HepG2 (cell line): ENCODE data around the gene SLC8A2. TPM values are rescaled to one million over a fixed set of nuclear protein-coding genes. Genes with fewer than 3 reads are reported as not detected.

ENCODE experiments used
- ARHGAP35 ChIP-seq: sonication (generic); formaldehyde crosslinking; IDR thresholded peaks from 2 replicates; pipeline ENCODE4 v1.9.0; 2022; ENCODE audit warnings: mild to moderate bottlenecking, inconsistent platforms, moderate library complexity, missing genetic modification reagents, borderline replicate concordance
- CAMTA2 ChIP-seq: sonication (generic); formaldehyde crosslinking; IDR thresholded peaks from 2 replicates; pipeline ENCODE4 v1.4.0; 2020; ENCODE audit warnings: mild to moderate bottlenecking, missing genetic modification reagents, borderline replicate concordance
- DDIT3 ChIP-seq: sonication (generic); formaldehyde crosslinking; IDR thresholded peaks from 2 replicates; pipeline ENCODE4 v1.4.0; 2020; ENCODE audit warnings: mild to moderate bottlenecking, missing genetic modification reagents
- DR1 ChIP-seq: sonication (generic); formaldehyde crosslinking; IDR thresholded peaks from 2 replicates; pipeline ENCODE4 v1.8.0; 2021; ENCODE audit warnings: mild to moderate bottlenecking, missing genetic modification reagents, inconsistent platforms
- ETS1 ChIP-seq: sonication (generic); formaldehyde crosslinking; IDR thresholded peaks from 2 replicates; pipeline ENCODE4 v1.4.0; 2020; ENCODE audit warnings: missing genetic modification reagents
- HMGA1 ChIP-seq: sonication (generic); formaldehyde crosslinking; conservative IDR thresholded peaks from 2 replicates; pipeline ENCODE4 v1.4.0; 2020; ENCODE audit warnings: missing genetic modification reagents
- IRF9 ChIP-seq: sonication (generic); formaldehyde crosslinking; IDR thresholded peaks from 2 replicates; pipeline ENCODE4 v1.8.0; 2022; ENCODE audit warnings: missing genetic modification reagents, mild to moderate bottlenecking, borderline replicate concordance
- JUNB ChIP-seq: sonication (generic); formaldehyde crosslinking; IDR thresholded peaks from 2 replicates; pipeline ENCODE4 v1.8.0; 2022; ENCODE audit warnings: missing genetic modification reagents, mild to moderate bottlenecking, borderline replicate concordance
- KDM3A ChIP-seq: IDR thresholded peaks from 2 replicates; pipeline ENCODE4 v1.6.1; 2018; ENCODE audit warnings: low read depth, missing compliant biosample characterization
- KDM5A ChIP-seq: fragments of 200-600 bp; sonication (generic); IDR thresholded peaks from 2 replicates; pipeline ENCODE4 v1.7.0; 2018; ENCODE audit warnings: antibody characterized with exemption, mild to moderate bottlenecking, low read length, borderline replicate concordance
- NPAS2 ChIP-seq: sonication (generic); formaldehyde crosslinking; IDR thresholded peaks from 2 replicates; pipeline ENCODE4 v1.8.0; 2022; ENCODE audit warnings: mild to moderate bottlenecking, missing genetic modification reagents, borderline replicate concordance
- SRY ChIP-seq: sonication (generic); formaldehyde crosslinking; IDR thresholded peaks from 2 replicates; pipeline ENCODE4 v1.8.0; 2022; ENCODE audit warnings: mild to moderate bottlenecking, missing genetic modification reagents
- TMF1 ChIP-seq: sonication (generic); formaldehyde crosslinking; IDR thresholded peaks from 2 replicates; pipeline ENCODE4 v1.8.1; 2022; ENCODE audit warnings: low read depth, missing genetic modification reagents
- ZFP37 ChIP-seq: sonication (generic); formaldehyde crosslinking; IDR thresholded peaks from 2 replicates; pipeline ENCODE4 v1.4.0; 2020; ENCODE audit warnings: missing genetic modification reagents, borderline replicate concordance
- ZNF143 ChIP-seq: sonication (generic); formaldehyde crosslinking; IDR thresholded peaks from 2 replicates; pipeline ENCODE4 v1.4.0; 2020; ENCODE audit warnings: missing genetic modification reagents
- ZNF225 ChIP-seq: sonication (generic); formaldehyde crosslinking; IDR thresholded peaks from 2 replicates; pipeline ENCODE4 v1.4.0; 2020; ENCODE audit warnings: mild to moderate bottlenecking, missing genetic modification reagents
- ZNF329 ChIP-seq: sonication (generic); formaldehyde crosslinking; IDR thresholded peaks from 2 replicates; pipeline ENCODE4 v1.9.0; 2021; ENCODE audit warnings: low read depth, mild to moderate bottlenecking, missing genetic modification reagents
- ZNF331 ChIP-seq: sonication (generic); formaldehyde crosslinking; IDR thresholded peaks from 2 replicates; pipeline ENCODE4 v1.4.0; 2020; ENCODE audit warnings: missing genetic modification reagents
- ZNF367 ChIP-seq: sonication (generic); formaldehyde crosslinking; IDR thresholded peaks from 2 replicates; pipeline ENCODE4 v1.4.0; 2020; ENCODE audit warnings: missing genetic modification reagents, borderline replicate concordance
- ZNF737 ChIP-seq: sonication (generic); formaldehyde crosslinking; IDR thresholded peaks from 2 replicates; pipeline ENCODE4 v1.5.0; 2020; ENCODE audit warnings: missing genetic modification reagents, mild to moderate bottlenecking, borderline replicate concordance
- ZNF83 ChIP-seq: sonication (generic); formaldehyde crosslinking; IDR thresholded peaks from 2 replicates; pipeline ENCODE4 v1.4.0; 2020; ENCODE audit warnings: missing genetic modification reagents, mild to moderate bottlenecking, borderline replicate concordance
- ZNF879 ChIP-seq: sonication (generic); formaldehyde crosslinking; IDR thresholded peaks from 2 replicates; pipeline ENCODE4 v1.8.1; 2023; ENCODE audit warnings: missing genetic modification reagents
- ZSCAN20 ChIP-seq: sonication (generic); formaldehyde crosslinking; IDR thresholded peaks from 2 replicates; pipeline ENCODE4 v1.4.0; 2020; ENCODE audit warnings: missing genetic modification reagents, mild to moderate bottlenecking, borderline replicate concordance
- ZSCAN31 ChIP-seq: sonication (generic); formaldehyde crosslinking; IDR thresholded peaks from 2 replicates; pipeline ENCODE4 v1.5.0; 2020; ENCODE audit warnings: low read depth, mild to moderate bottlenecking, missing genetic modification reagents
- polyA plus RNA-seq, 8 experiments: library from polyadenylated mRNA; depleted of rRNA in 3 of 8; stranded (reverse) in 7 of 8; unstranded in 1 of 8; fragments of >200 nt; fragmentation: Illumina TruSeq in 4 of 8; extraction: Trizol in 4 of 8; gene quantifications; 2 replicates each; pipeline versions ENCODE4 v1.2.1 to v1.2.3, GENCODE V29; 2011 to 2016; ENCODE audit warnings: low read depth in 4 of 8, missing spikeins in 1 of 8, mixed read lengths in 1 of 8; ENCODE audit not compliant: insufficient read depth in 1 of 8
- total RNA-seq, 5 experiments: library from RNA; depleted of rRNA; stranded (reverse); fragments of >200 nt; fragmentation: Illumina TruSeq; extraction: Trizol; gene quantifications; 2 replicates each; pipeline ENCODE4 v1.2.3, GENCODE V29; 2016; ENCODE audit warnings: low read depth in 1 of 5

Gene SLC8A2
- total and polyA plus RNA-seq, 2 of the 13 experiments (the other 11 are each of a cell fraction or from before 2014, with no cell fraction given) = 0.02 TPM; not detected in 1

GRCh38 chr19:47514151-47514868 is 42.6 kb upstream of the SLC8A2 start (continued):
- TF ChIP-seq ARHGAP35 (CRISPR knock-in tag) (no peak), JUNB (CRISPR knock-in tag) (no peak), SRY (CRISPR knock-in tag) (no peak), HMGA1 (CRISPR knock-in tag) (no peak), IRF9 (CRISPR knock-in tag) (0 out of 2 replicates have a peak, but pooled peaks have one; percentile 69), ZNF879 (CRISPR knock-in tag) (no peak), ZNF143 (CRISPR knock-in tag) (no peak), ZNF83 (no peak), ETS1 (no peak), CAMTA2 (CRISPR knock-in tag) (0 out of 2 replicates have a peak, but pooled peaks have one; percentile 15), ZNF329 (no peak; the same call in 1 of the 2 replicates), ZNF225 (CRISPR knock-in tag) (0 out of 2 replicates have a peak, but pooled peaks have one; percentile 27), DDIT3 (CRISPR knock-in tag) (no peak), NPAS2 (CRISPR knock-in tag) (0 out of 2 replicates have a peak, but pooled peaks have one; percentile 45), ZSCAN31 (CRISPR knock-in tag) (no peak), ZNF331 (CRISPR knock-in tag) (no peak), ZFP37 (CRISPR knock-in tag) (no peak), KDM5A (no peak), ZNF737 (CRISPR knock-in tag) (0 out of 2 replicates have a peak, but pooled peaks have one; percentile 69), ZSCAN20 (no peak), DR1 (CRISPR knock-in tag) (no peak), KDM3A (CRISPR knock-in tag) (no peak), TMF1 (CRISPR knock-in tag) (0 out of 2 replicates have a peak, but pooled peaks have one; percentile 12), ZNF367 (CRISPR knock-in tag) (no peak)
